T47D (cell line): ENCODE results near the gene CFAP100.
A peak's percentile ranks its signal among the peaks of the same experiment; 100 is the strongest.

Source experiments
- DNase-seq, 2 experiments: peaks; one replicate each; pipeline versions ENCODE4 v3.0.0 to v3.0.0-alpha.2; 2011 to 2012; ENCODE audit warnings: low read depth in 1 of 2, low spot score in 1 of 2
- JUND ChIP-seq: IDR thresholded peaks from 2 replicates; pipeline ENCODE4 v1.6.1; 2012; ENCODE audit warnings: low read depth
- in situ Hi-C: cut with HindIII; loops from 2 replicates; pipeline ENCODE4 v1.10.0; 2016; ENCODE audit warnings: low sequenced_read_pairs, low pct_unique_long_range_greater_than_20kb

The CFAP100 gene

GRCh38 chr3:126406389-126407296 lies 11.9 kb downstream of the CFAP100 start:
- in situ Hi-C loops, result no loop called here
- TF ChIP-seq JUND, result no peak
- no peak for DNase-seq

GRCh38 chr3:126407412-126408044 lies 12.8 kb downstream of the CFAP100 start:
- in situ Hi-C loops, result no loop called here
- DNase-seq, result peak in 1 of 2 experiments; percentile 13
- no peak for TF ChIP-seq JUND

- no peak for DNase-seq
- no peak for TF ChIP-seq JUND
- in situ Hi-C loops, result no loop called here
These were observed 13.4 kb downstream of the CFAP100 start for GRCh38 chr3:126408099-126408498.

DNA sequence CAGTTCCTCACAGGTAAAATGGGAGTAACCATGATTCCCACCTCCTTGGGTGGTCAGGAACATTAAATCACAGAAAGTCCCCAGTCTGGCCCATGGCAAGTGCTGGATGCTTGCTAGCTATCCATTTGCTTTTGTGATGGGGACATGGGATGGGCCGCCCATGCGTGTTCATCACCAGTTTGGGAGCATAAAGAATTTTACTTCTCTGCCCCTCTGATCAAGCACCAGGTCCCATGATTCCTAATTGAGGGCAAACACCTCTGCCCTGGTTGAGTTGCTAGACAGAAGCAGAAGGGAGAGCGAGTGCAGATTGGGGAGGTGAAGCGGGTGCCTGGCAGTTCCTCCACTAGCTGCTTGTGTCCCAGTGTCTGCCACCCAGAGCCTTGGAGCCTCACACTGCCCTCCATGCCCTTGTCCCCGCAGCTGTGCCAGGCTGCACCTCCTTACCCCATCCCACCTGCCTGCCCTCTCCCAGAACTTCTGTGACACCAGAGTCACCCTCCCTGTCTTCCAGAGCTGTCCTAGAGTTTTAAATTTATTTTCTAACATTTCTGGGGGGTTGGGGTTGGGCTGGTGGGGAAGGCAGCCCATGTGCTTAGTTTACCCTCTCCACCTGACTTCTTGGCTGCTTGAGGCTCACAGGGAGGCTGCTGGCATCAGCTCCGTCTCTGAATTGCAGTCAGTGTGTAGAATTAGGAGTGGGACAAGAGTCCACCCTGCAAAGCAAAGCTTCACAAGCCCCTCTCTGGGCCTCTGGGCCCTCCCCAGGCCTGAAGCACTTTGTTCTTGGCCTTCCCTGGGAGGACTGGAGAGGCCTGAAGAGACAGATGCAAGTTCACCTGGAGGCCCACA lies 18.4 kb downstream of the CFAP100 start:
- in situ Hi-C loops, result no loop called here
- TF ChIP-seq JUND, result no peak
- DNase-seq, result no peak

DNA sequence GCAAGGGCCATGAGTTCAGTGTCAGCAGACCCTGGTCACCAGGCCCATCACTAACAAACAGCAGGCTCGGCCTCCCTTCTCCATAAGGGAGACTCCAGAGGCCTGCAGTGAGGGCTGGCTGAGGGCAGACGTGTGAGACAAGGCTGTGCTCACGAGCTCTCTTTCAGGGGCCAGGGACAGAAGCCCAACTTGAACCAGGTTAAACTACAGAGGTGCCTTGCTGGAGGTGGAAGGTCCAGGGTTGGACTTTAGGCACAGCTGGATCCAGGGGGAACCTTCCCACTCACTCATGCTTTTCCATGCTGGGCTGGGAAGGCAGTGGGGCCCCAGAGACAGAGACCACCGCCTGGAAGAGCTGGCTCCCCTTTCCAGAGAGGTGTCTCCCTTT lies 19.0 kb downstream of the CFAP100 start:
- in situ Hi-C loops, result no loop called here
- no peak for TF ChIP-seq JUND
- DNase-seq, result no peak

GRCh38 chr3:126414406-126414805 lies 19.7 kb downstream of the CFAP100 start:
- DNase-seq, result no peak
- in situ Hi-C loops, result no loop called here
- TF ChIP-seq JUND, result no peak

DNA sequence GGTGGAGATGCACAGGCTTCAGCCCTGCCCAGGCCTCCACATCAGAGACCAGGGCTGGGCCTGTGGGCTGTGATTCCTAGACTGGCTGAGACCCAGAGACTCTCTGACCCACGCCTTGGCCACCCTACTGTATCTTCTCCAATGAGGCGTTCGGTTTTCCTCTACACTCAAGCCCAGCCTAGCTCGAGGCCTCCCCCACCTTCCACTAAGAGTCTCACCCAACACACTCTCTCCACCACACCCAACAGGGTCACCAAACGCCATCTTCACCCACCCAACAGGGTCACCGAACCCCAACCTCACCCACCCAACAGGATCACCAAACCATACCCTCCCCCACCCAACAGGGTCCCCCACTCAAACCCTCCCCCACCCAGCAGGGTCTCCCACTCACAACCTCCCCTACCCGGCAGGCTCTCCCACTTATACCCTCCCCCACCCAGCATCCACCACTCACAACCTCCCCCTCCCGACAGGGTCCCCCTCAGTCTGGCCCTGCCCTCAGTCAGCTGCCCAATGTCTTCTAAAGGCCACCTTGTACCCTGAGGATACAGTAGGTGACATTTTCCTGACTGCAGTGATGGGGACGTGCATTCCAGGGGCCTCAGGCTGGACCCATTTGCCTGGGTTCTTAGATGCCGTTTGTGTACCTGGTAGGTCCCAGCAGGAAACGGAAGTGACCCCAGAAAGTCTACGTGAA lies 20.4 kb downstream of the CFAP100 start:
- in situ Hi-C loops, result no loop called here
- no peak for TF ChIP-seq JUND
- DNase-seq, result no peak

GRCh38 chr3:126415661-126416591 lies 21.2 kb downstream of the CFAP100 start:
- no peak for DNase-seq
- in situ Hi-C loops, result no loop called here
- no peak for TF ChIP-seq JUND

GRCh38 chr3:126416943-126417342 lies 22.2 kb downstream of the CFAP100 start:
- no peak for TF ChIP-seq JUND
- in situ Hi-C loops, result no loop called here
- DNase-seq, result no peak

- no peak for TF ChIP-seq JUND
- in situ Hi-C loops, result no loop called here
- DNase-seq, result no peak
These were observed 22.8 kb downstream of the CFAP100 start for GRCh38 chr3:126417515-126417914.

GRCh38 chr3:126417981-126418530 lies 23.3 kb downstream of the CFAP100 start:
- no peak for TF ChIP-seq JUND
- in situ Hi-C loops, result no loop called here
- DNase-seq, result no peak
